Neural cell (in vitro differentiated cells): Measurements from ENCODE around the gene SHISAL1. TPM values are rescaled to one million over a fixed set of nuclear protein-coding genes. Genes with fewer than 3 reads are reported as not detected.

Experiments used
- H2AFZ ChIP-seq: fragments of 200-600, 300-800 bp; sonication (generic), shearing (Covaris generic); 2 replicates; pipeline ENCODE4 v1.6.0; 2014; ENCODE audit warnings: low read depth, mild to moderate bottlenecking, antibody characterized with exemption, low read length, moderate library complexity
- H3F3A ChIP-seq: fragments of 200-600 bp; shearing (Covaris generic); 2 replicates; pipeline ENCODE4 v1.6.1; 2016; ENCODE audit warnings: mild to moderate bottlenecking, moderate library complexity, mixed read lengths, antibody characterized with exemption, low read length; ENCODE audit not compliant: insufficient read depth, poor library complexity, severe bottlenecking
- H3K27ac ChIP-seq: fragments of 200-600, 300-800 bp; sonication (generic), shearing (Covaris generic); 2 replicates; pipeline ENCODE4 v1.5.1; 2014; ENCODE audit warnings: mild to moderate bottlenecking, low read length, moderate library complexity
- H3K27me3 ChIP-seq: fragments of 300-800, 200-600 bp; sonication (generic), shearing (Covaris generic); 2 replicates; pipeline ENCODE4 v1.6.0; 2014; ENCODE audit warnings: mild to moderate bottlenecking, low read depth, low read length, moderate library complexity; ENCODE audit not compliant: insufficient read depth
- H3K36me3 ChIP-seq: fragments of 300-800, 200-600 bp; sonication (generic), shearing (Covaris generic); 2 replicates; pipeline ENCODE4 v1.5.1; 2014; ENCODE audit warnings: mild to moderate bottlenecking, antibody characterized with exemption, low read length, moderate library complexity; ENCODE audit not compliant: insufficient read depth
- H3K4me2 ChIP-seq: fragments of 300-800, 200-600 bp; sonication (generic), shearing (Covaris generic); 2 replicates; pipeline ENCODE4 v1.6.0; 2014; ENCODE audit warnings: mild to moderate bottlenecking, low read length
- H3K4me3 ChIP-seq: fragments of 300-800, 200-600 bp; sonication (generic), shearing (Covaris generic); 2 replicates; pipeline ENCODE4 v1.5.1; 2014; ENCODE audit warnings: mild to moderate bottlenecking, low read length, moderate library complexity
- H3K79me2 ChIP-seq: fragments of 200-600 bp; shearing (Covaris generic); replicated peaks from 2 replicates; pipeline ENCODE4 v1.6.0; 2014; ENCODE audit warnings: mild to moderate bottlenecking, low read length, moderate library complexity; ENCODE audit not compliant: insufficient read depth
- H3K9ac ChIP-seq: fragments of 300-800, 200-600 bp; sonication (generic), shearing (Covaris generic); 2 replicates; pipeline ENCODE4 v1.6.1; 2016; ENCODE audit warnings: mild to moderate bottlenecking, low read length, mixed read lengths
- H3K9me2 ChIP-seq: fragments of 200-600 bp; shearing (Covaris generic); 2 replicates; pipeline ENCODE4 v1.6.1; 2016; ENCODE audit warnings: mild to moderate bottlenecking, low read length, mixed read lengths; ENCODE audit not compliant: insufficient read depth
- H3K9me3 ChIP-seq: fragments of 200-600, 300-800 bp; sonication (generic), shearing (Covaris generic); 2 replicates; pipeline ENCODE4 v1.6.1; 2016; ENCODE audit warnings: mild to moderate bottlenecking, mixed run types, low read length, moderate library complexity, mixed read lengths
- H4K20me1 ChIP-seq: fragments of 200-600 bp; shearing (Covaris generic); 2 replicates; pipeline ENCODE4 v1.6.1; 2016; ENCODE audit warnings: mild to moderate bottlenecking, mixed run types; ENCODE audit not compliant: insufficient read depth
- EP300 ChIP-seq: fragments of 450-650 bp; conservative IDR thresholded peaks from 2 replicates; pipeline ENCODE4 v1.6.1; 2014; ENCODE audit warnings: antibody characterized with exemption, mild to moderate bottlenecking, moderate library complexity; ENCODE audit not compliant: poor library complexity, severe bottlenecking
- EZH2 ChIP-seq: fragments of 200-600, 300-800 bp; shearing (Covaris generic), sonication (generic); IDR thresholded peaks from 2 replicates; pipeline ENCODE4 v1.6.1; 2014; ENCODE audit warnings: antibody characterized with exemption, low read length, borderline replicate concordance, mild to moderate bottlenecking; ENCODE audit not compliant: insufficient read depth, poor library complexity, severe bottlenecking
- MXI1 ChIP-seq: fragments of 450-650 bp; conservative IDR thresholded peaks from 2 replicates; pipeline ENCODE4 v1.6.1; 2014; ENCODE audit warnings: antibody characterized with exemption, mild to moderate bottlenecking; ENCODE audit not compliant: poor library complexity, severe bottlenecking
- RAD21 ChIP-seq: fragments of 450-650 bp; conservative IDR thresholded peaks from 2 replicates; pipeline ENCODE4 v1.6.1; 2014; ENCODE audit warnings: antibody characterized with exemption, mild to moderate bottlenecking, moderate library complexity
- SMC3 ChIP-seq: fragments of 450-650 bp; conservative IDR thresholded peaks from 2 replicates; pipeline ENCODE4 v1.6.1; 2014; ENCODE audit warnings: antibody characterized with exemption, mild to moderate bottlenecking, moderate library complexity; ENCODE audit not compliant: poor library complexity
- TAF1 ChIP-seq: IDR thresholded peaks from 2 replicates; pipeline ENCODE4 v1.6.1; 2012; ENCODE audit warnings: low read depth
- polyA plus RNA-seq: library from polyadenylated mRNA; depleted of rRNA; stranded (reverse); fragments of >200 nt; gene quantifications from 2 replicates; pipeline ENCODE4 v1.2.3, GENCODE V29; 2014
- TF ChIP-seq, protein P1 (sequence below): fragments of 450-650 bp; IDR thresholded peaks from 2 replicates; pipeline ENCODE4 v1.5.1; 2014; ENCODE audit warnings: antibody characterized with exemption, mild to moderate bottlenecking, moderate library complexity; ENCODE audit not compliant: poor library complexity, severe bottlenecking
- TF ChIP-seq, protein P2 (sequence below): IDR thresholded peaks from 2 replicates; pipeline ENCODE4 v1.6.1; 2012; ENCODE audit warnings: borderline replicate concordance

Gene SHISAL1
- polyA plus RNA-seq, 1 donor from 2014 or later = 15.4 TPM

- H3K9ac ChIP-seq = no peak overlapping the region
- no peaks in the 10 kb centered on the region for H3K79me2 ChIP-seq
- H4K20me1 ChIP-seq = no peaks in the 10 kb centered on the region
- no peaks in the 10 kb centered on the region for H3K36me3 ChIP-seq
- H3K27ac ChIP-seq = no peak overlapping the region
- no peaks in the 10 kb centered on the region for H3K9me2 ChIP-seq
- TF ChIP-seq SMC3 = no peak
- TF ChIP-seq TAF1 = no peak
- TF ChIP-seq EP300 = no peak
- TF ChIP-seq MXI1 = no peak
- no peak overlapping the region for H3K4me3 ChIP-seq
- no peaks in the 10 kb centered on the region for H3K9me3 ChIP-seq
- H3K4me2 ChIP-seq = no peak overlapping the region
- H3K27me3 ChIP-seq = no peaks in the 10 kb centered on the region
- no peak overlapping the region for H2AFZ ChIP-seq
- no peaks in the 10 kb centered on the region for H3F3A ChIP-seq
Observed at GRCh38 chr22:44196241-44196640, 116.5 kb downstream of the SHISAL1 start.

DNA sequence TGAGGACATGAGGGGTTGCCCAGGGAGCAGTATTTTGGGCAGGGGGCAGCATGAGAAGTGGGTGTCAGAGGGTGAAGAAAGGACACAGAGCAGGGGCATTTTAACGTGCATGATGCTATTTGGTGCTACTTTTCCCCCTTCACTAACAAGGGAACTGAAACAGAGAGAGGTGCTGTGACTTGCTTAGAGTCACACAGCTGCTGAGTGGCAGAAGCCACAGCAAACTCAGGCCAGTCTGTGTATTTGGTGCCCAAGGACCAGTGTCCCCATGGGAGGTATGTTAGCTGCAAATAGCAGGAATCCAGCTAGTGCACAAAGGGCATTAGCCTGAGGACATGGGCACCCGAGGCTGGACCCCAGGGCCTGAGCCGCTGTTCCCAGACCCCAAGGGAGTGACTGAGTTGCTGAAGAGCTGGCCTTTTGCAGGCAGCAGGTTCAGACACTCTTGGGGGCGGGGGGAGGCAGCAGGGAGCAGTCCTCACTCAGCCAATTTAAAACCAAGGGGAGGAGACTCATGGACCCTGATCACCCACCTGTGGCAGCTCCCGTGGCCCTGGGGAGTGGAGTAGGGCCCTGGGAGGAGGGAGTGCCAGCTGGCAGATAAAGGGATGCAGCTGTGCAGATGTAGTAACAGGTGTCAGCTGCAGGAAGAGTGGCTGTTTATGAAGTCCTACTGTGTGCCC lies 117.4 kb downstream of the SHISAL1 start:
- H3K4me2 ChIP-seq = no peak overlapping the region
- H3K79me2 ChIP-seq = no peaks in the 10 kb centered on the region
- no peaks in the 10 kb centered on the region for H4K20me1 ChIP-seq
- no peaks in the 10 kb centered on the region for H3K9me2 ChIP-seq
- H3K36me3 ChIP-seq = no peaks in the 10 kb centered on the region
- no peak overlapping the region for H3K4me3 ChIP-seq
- H3F3A ChIP-seq = no peaks in the 10 kb centered on the region
- no peak overlapping the region for H2AFZ ChIP-seq
- TF ChIP-seq, protein P1, sequence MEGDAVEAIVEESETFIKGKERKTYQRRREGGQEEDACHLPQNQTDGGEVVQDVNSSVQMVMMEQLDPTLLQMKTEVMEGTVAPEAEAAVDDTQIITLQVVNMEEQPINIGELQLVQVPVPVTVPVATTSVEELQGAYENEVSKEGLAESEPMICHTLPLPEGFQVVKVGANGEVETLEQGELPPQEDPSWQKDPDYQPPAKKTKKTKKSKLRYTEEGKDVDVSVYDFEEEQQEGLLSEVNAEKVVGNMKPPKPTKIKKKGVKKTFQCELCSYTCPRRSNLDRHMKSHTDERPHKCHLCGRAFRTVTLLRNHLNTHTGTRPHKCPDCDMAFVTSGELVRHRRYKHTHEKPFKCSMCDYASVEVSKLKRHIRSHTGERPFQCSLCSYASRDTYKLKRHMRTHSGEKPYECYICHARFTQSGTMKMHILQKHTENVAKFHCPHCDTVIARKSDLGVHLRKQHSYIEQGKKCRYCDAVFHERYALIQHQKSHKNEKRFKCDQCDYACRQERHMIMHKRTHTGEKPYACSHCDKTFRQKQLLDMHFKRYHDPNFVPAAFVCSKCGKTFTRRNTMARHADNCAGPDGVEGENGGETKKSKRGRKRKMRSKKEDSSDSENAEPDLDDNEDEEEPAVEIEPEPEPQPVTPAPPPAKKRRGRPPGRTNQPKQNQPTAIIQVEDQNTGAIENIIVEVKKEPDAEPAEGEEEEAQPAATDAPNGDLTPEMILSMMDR = no peak
- TF ChIP-seq RAD21 = no peak
- H3K9me3 ChIP-seq = no peaks in the 10 kb centered on the region
- no peak overlapping the region for H3K9ac ChIP-seq
- H3K27ac ChIP-seq = no peak overlapping the region
- no peaks in the 10 kb centered on the region for H3K27me3 ChIP-seq

GRCh38 chr22:44194569-44194968 lies 118.2 kb downstream of the SHISAL1 start:
- no peak overlapping the region for H3K4me2 ChIP-seq
- no peak overlapping the region for H3K27ac ChIP-seq
- H3K27me3 ChIP-seq = no peaks in the 10 kb centered on the region
- H3K79me2 ChIP-seq = no peaks in the 10 kb centered on the region
- H2AFZ ChIP-seq = no peak overlapping the region
- H3F3A ChIP-seq = no peaks in the 10 kb centered on the region
- no peak overlapping the region for H3K4me3 ChIP-seq
- no peaks in the 10 kb centered on the region for H3K9me3 ChIP-seq
- TF ChIP-seq, protein P2, sequence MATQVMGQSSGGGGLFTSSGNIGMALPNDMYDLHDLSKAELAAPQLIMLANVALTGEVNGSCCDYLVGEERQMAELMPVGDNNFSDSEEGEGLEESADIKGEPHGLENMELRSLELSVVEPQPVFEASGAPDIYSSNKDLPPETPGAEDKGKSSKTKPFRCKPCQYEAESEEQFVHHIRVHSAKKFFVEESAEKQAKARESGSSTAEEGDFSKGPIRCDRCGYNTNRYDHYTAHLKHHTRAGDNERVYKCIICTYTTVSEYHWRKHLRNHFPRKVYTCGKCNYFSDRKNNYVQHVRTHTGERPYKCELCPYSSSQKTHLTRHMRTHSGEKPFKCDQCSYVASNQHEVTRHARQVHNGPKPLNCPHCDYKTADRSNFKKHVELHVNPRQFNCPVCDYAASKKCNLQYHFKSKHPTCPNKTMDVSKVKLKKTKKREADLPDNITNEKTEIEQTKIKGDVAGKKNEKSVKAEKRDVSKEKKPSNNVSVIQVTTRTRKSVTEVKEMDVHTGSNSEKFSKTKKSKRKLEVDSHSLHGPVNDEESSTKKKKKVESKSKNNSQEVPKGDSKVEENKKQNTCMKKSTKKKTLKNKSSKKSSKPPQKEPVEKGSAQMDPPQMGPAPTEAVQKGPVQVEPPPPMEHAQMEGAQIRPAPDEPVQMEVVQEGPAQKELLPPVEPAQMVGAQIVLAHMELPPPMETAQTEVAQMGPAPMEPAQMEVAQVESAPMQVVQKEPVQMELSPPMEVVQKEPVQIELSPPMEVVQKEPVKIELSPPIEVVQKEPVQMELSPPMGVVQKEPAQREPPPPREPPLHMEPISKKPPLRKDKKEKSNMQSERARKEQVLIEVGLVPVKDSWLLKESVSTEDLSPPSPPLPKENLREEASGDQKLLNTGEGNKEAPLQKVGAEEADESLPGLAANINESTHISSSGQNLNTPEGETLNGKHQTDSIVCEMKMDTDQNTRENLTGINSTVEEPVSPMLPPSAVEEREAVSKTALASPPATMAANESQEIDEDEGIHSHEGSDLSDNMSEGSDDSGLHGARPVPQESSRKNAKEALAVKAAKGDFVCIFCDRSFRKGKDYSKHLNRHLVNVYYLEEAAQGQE = no peak
- no peak for TF ChIP-seq TAF1
- TF ChIP-seq EZH2 = no peak
- TF ChIP-seq SMC3 = no peak
- H3K9ac ChIP-seq = no peak overlapping the region
- no peaks in the 10 kb centered on the region for H3K9me2 ChIP-seq
- no peaks in the 10 kb centered on the region for H3K36me3 ChIP-seq
- no peaks in the 10 kb centered on the region for H4K20me1 ChIP-seq

Other genes with a start within 250 kb of the SHISAL1 start
- gene PARVG, start 132.0 kb downstream of the SHISAL1 start, polyA plus RNA-seq = not detected in 2 replicates
- 35.8 and 36.8 TPM in 2 replicates for gene RTL6, start 185.3 kb upstream of the SHISAL1 start, polyA plus RNA-seq